ENCODE measurements around the gene TAAR6.

TAAR6 gene

DNA sequence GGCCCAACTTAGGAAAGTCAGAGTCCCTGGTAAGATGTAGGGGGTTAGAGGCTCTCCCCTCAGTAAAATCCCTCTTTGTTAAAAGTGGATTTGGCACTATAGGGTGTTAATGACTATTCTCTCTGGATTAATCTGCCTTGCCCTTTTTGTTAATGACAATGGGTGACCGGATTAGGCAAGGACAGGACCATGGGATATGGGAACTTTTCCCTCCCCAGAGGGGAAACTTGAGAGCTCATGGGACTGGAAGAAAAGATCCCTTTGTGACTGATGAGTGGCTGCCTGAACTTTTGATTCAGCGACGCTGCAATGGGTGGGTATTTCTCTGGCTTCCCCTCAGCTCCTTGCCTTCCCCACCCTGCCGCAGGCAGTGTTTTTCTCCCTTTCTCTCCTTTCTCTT is 44.3 kb upstream of the TAAR6 start:
- H3K79me2 ChIP-seq (ENCODE audit: control insufficient read depth, low read length), result no peaks in the 10 kb centered on the region
- H3F3A ChIP-seq (ENCODE audit: control insufficient read depth, insufficient read depth), result no peaks in the 10 kb centered on the region
- no peak overlapping the region for H3K4me2 ChIP-seq (ENCODE audit: low read length)
- TF ChIP-seq EZH2phosphoT487 (IDR thresholded peaks at IDR 0.05; ENCODE audit: borderline replicate concordance, low read length), result no peak
- TF ChIP-seq, protein P1, sequence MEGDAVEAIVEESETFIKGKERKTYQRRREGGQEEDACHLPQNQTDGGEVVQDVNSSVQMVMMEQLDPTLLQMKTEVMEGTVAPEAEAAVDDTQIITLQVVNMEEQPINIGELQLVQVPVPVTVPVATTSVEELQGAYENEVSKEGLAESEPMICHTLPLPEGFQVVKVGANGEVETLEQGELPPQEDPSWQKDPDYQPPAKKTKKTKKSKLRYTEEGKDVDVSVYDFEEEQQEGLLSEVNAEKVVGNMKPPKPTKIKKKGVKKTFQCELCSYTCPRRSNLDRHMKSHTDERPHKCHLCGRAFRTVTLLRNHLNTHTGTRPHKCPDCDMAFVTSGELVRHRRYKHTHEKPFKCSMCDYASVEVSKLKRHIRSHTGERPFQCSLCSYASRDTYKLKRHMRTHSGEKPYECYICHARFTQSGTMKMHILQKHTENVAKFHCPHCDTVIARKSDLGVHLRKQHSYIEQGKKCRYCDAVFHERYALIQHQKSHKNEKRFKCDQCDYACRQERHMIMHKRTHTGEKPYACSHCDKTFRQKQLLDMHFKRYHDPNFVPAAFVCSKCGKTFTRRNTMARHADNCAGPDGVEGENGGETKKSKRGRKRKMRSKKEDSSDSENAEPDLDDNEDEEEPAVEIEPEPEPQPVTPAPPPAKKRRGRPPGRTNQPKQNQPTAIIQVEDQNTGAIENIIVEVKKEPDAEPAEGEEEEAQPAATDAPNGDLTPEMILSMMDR (IDR thresholded peaks at IDR 0.05; ENCODE audit: low read depth, low read length, poor library complexity, severe bottlenecking), result no peak
- H3K36me3 ChIP-seq (ENCODE audit: control insufficient read depth, low read length), result no peaks in the 10 kb centered on the region
- peaks cover 33% of the 10 kb centered on the region for H3K4me1 ChIP-seq (ENCODE audit: control insufficient read depth, low read length)
- no peak overlapping the region for H3K4me3 ChIP-seq (ENCODE audit: low read length)
- no peaks in the 10 kb centered on the region for H4K20me1 ChIP-seq (ENCODE audit: control insufficient read depth, insufficient read depth, low read depth, low read length)
- no peaks in the 10 kb centered on the region for H3K9me2 ChIP-seq (replicated peaks; ENCODE audit: control insufficient read depth, low read length)
- no peak overlapping the region for H3K27ac ChIP-seq (ENCODE audit: low read depth, low read length)
- no peaks in the 10 kb centered on the region for H3K27me3 ChIP-seq (ENCODE audit: control insufficient read depth, low read length)
- H3K9me3 ChIP-seq (ENCODE audit: control insufficient read depth, insufficient read depth, low read length), result 0 out of 2 replicates have a peak, but pooled peaks cover under 1% of the 10 kb centered on the region

DNA sequence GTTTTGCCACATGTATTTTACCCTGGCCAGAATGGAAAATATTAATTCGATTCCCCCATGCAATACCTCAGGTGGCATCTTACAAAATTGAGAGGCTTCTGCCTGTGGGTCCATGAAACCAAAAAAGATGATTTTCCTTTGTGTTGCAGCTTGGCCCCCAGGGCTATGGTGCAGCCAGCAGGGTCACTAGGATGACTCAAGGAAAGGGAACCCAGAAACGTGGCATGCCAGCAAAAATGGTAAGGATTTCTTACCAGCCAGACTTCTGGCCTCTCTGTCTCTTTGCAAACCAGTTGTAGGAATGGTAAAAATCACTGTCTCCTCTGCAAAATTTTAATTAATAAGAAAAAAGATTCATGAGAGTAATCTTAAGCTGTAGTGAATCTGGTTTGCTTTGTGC is 43.7 kb upstream of the TAAR6 start:
- Histone ChIP-seq H3K27me3 (ENCODE audit: control insufficient read depth, low read length) (no peaks in the 10 kb centered on the region), H3K9me2 (replicated peaks; ENCODE audit: control insufficient read depth, low read length) (no peaks in the 10 kb centered on the region), H3K4me3 (ENCODE audit: low read length) (no peak overlapping the region), H3K36me3 (ENCODE audit: control insufficient read depth, low read length) (no peaks in the 10 kb centered on the region), H3F3A (ENCODE audit: control insufficient read depth, insufficient read depth) (no peaks in the 10 kb centered on the region), H3K4me1 (ENCODE audit: control insufficient read depth, low read length) (peaks cover 33% of the 10 kb centered on the region), H3K4me2 (ENCODE audit: low read length) (no peak overlapping the region), H3K79me2 (ENCODE audit: control insufficient read depth, low read length) (no peaks in the 10 kb centered on the region), H3K9me3 (ENCODE audit: control insufficient read depth, insufficient read depth, low read length) (0 out of 2 replicates have a peak, but pooled peaks cover 2% of the 10 kb centered on the region), H3K27ac (ENCODE audit: low read depth, low read length) (no peak overlapping the region), H4K20me1 (ENCODE audit: control insufficient read depth, insufficient read depth, low read depth, low read length) (no peaks in the 10 kb centered on the region)
- TF ChIP-seq, protein P1 (IDR thresholded peaks at IDR 0.05; ENCODE audit: low read depth, low read length, poor library complexity, severe bottlenecking), result no peak
- no peak for TF ChIP-seq EZH2phosphoT487 (IDR thresholded peaks at IDR 0.05; ENCODE audit: borderline replicate concordance, low read length)

DNA sequence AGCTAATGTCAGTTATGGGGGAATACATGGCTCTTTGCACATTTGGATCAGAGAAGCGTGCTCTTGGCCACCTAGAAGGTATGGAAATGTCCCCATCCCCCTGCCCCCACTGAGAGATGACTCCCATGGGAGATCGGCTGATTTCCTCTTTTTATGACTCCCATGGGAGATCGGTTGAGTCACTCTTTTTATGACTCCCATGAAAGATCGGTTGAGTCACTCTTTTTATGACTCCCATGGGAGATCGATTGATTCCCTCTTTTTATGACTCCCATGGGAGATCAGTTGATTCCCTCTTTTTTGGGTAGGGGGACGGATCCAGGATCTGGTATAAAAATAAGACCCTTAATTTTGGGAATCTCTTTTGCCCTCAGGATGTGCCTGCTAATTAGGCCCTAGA is 42.3 kb upstream of the TAAR6 start:
- Histone ChIP-seq H3K27ac (ENCODE audit: low read depth, low read length) (no peak overlapping the region), H3K79me2 (ENCODE audit: control insufficient read depth, low read length) (no peaks in the 10 kb centered on the region), H4K20me1 (ENCODE audit: control insufficient read depth, insufficient read depth, low read depth, low read length) (no peaks in the 10 kb centered on the region), H3K27me3 (ENCODE audit: control insufficient read depth, low read length) (no peaks in the 10 kb centered on the region), H3K4me1 (ENCODE audit: control insufficient read depth, low read length) (peaks cover 28% of the 10 kb centered on the region), H3K4me3 (ENCODE audit: low read length) (no peak overlapping the region), H3K4me2 (ENCODE audit: low read length) (no peak overlapping the region), H3K9me3 (ENCODE audit: control insufficient read depth, insufficient read depth, low read length) (0 out of 2 replicates have a peak, but pooled peaks cover 2% of the 10 kb centered on the region), H3K9me2 (replicated peaks; ENCODE audit: control insufficient read depth, low read length) (no peaks in the 10 kb centered on the region), H3F3A (ENCODE audit: control insufficient read depth, insufficient read depth) (no peaks in the 10 kb centered on the region), H3K36me3 (ENCODE audit: control insufficient read depth, low read length) (no peaks in the 10 kb centered on the region)
- TF ChIP-seq, protein P1 (IDR thresholded peaks at IDR 0.05; ENCODE audit: low read depth, low read length, poor library complexity, severe bottlenecking), result no peak
- TF ChIP-seq EZH2phosphoT487 (IDR thresholded peaks at IDR 0.05; ENCODE audit: borderline replicate concordance, low read length), result no peak
